Measurements from ENCODE around the gene RIOX2.

RIOX2 gene

DNA sequence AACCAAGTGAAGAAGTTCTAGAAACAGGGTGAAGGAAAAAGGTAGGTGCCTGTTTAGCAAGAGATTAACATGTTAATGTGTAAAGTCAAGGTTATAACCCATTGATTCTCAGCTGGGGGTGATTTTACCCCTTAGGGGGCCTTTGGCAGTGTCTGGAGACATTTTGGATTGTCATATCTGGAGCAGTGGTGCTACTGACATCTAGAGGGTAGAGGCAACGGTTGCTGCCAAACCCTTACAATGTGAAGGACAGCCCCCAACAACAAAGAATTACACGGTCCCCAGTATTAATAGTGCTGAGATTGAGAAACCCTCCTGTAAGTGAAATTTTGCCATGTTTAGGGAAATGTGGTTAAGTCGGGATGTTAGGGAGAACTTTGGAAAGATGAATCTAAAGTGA, 75.7 kb downstream of the RIOX2 start:
- WGBS (ENCODE audit: insufficient coverage) = 100% methylated on average over 1 of the region's 3 CpGs
- CTCF ChIA-PET = no interaction called here
- H3K27me3 ChIP-seq (replicated peaks in 2 of 5; ENCODE audit: control insufficient read depth in 4 of 5, insufficient read depth in 5 of 5, low read length in 4 of 5) = no peaks in the 10 kb centered on the region
- no peak for DNase-seq
- H3K9me3 ChIP-seq (ENCODE audit: control extremely low read depth in 1 of 5, control insufficient read depth in 4 of 5, insufficient read depth in 2 of 5, low read depth in 1 of 5, low read length in 4 of 5) = no peaks in the 10 kb centered on the region
- H3K27ac ChIP-seq (ENCODE audit: insufficient read depth in 1 of 2, low read depth in 1 of 2, low read length in 2 of 2, poor library complexity in 1 of 2, severe bottlenecking in 2 of 2) = no peak overlapping the region
- POLR2A ChIA-PET = no interaction called here
- H3K4me1 ChIP-seq (ENCODE audit: control extremely low read depth in 1 of 4, control insufficient read depth in 4 of 4, insufficient read depth in 4 of 4, low read length in 3 of 4) = no peaks in the 10 kb centered on the region
- no peak overlapping the region for H3K4me3 ChIP-seq (ENCODE audit: control insufficient read depth in 1 of 7, extremely low read depth in 1 of 7, insufficient read depth in 4 of 7, low read depth in 2 of 7, low read length in 6 of 7)
- no peaks in the 10 kb centered on the region for H3K36me3 ChIP-seq (ENCODE audit: control insufficient read depth in 4 of 4, insufficient read depth in 4 of 4, low read length in 3 of 4)

DNA sequence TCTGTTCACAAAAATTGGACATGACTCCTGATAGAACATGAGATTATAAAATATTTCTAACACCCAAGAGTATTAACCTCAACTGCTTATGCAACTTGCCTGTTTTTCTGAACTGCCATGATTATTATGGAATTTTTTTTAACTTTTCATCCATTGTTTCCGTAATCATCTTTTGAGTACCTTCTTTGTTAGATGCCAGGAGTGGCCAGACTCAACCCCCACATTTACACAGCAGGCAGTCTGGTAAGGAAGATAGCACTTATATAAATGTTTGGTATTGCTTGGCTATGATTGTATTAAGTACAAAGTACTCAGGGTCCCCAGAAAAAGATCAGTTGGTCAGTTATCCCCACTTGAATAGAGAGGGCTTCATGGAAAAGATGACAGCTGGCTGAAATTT, 76.1 kb downstream of the RIOX2 start:
- Histone ChIP-seq H3K4me3 (ENCODE audit: control insufficient read depth in 1 of 7, extremely low read depth in 1 of 7, insufficient read depth in 4 of 7, low read depth in 2 of 7, low read length in 6 of 7) (no peak overlapping the region), H3K27ac (ENCODE audit: insufficient read depth in 1 of 2, low read depth in 1 of 2, low read length in 2 of 2, poor library complexity in 1 of 2, severe bottlenecking in 2 of 2) (no peak overlapping the region), H3K36me3 (ENCODE audit: control insufficient read depth in 4 of 4, insufficient read depth in 4 of 4, low read length in 3 of 4) (no peaks in the 10 kb centered on the region), H3K9me3 (ENCODE audit: control extremely low read depth in 1 of 5, control insufficient read depth in 4 of 5, insufficient read depth in 2 of 5, low read depth in 1 of 5, low read length in 4 of 5) (no peaks in the 10 kb centered on the region), H3K27me3 (replicated peaks in 2 of 5; ENCODE audit: control insufficient read depth in 4 of 5, insufficient read depth in 5 of 5, low read length in 4 of 5) (no peaks in the 10 kb centered on the region), H3K4me1 (ENCODE audit: control extremely low read depth in 1 of 4, control insufficient read depth in 4 of 4, insufficient read depth in 4 of 4, low read length in 3 of 4) (no peaks in the 10 kb centered on the region)
- no peak for DNase-seq
- CTCF ChIA-PET = no interaction called here
- no CpG with 5 or more reads among the region's 1 CpG for WGBS (ENCODE audit: insufficient coverage)
- POLR2A ChIA-PET = no interaction called here

DNA sequence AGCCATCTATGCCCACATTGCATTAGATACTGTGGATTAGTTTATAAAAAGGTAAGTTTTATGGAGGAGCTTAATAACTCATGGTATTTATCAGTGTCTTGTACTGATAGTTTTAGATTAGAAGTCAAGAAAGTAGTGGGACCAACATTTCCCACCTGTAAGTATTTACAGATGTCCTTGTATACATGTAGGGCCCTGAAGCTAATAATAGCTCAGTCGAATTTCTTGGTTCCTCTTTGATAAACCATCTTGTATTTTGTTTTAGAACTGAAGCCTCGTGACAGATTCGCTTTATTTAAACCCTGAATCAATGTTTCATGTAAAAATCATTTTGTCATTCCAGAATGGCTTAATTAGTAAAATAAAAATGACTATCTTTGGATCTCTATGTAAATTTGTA, 77.0 kb downstream of the RIOX2 start:
- H3K36me3 ChIP-seq (ENCODE audit: control insufficient read depth in 4 of 4, insufficient read depth in 4 of 4, low read length in 3 of 4) = no peaks in the 10 kb centered on the region
- no peak overlapping the region for H3K4me3 ChIP-seq (ENCODE audit: control insufficient read depth in 1 of 7, extremely low read depth in 1 of 7, insufficient read depth in 4 of 7, low read depth in 2 of 7, low read length in 6 of 7)
- no peaks in the 10 kb centered on the region for H3K27me3 ChIP-seq (replicated peaks in 2 of 5; ENCODE audit: control insufficient read depth in 4 of 5, insufficient read depth in 5 of 5, low read length in 4 of 5)
- H3K9me3 ChIP-seq (ENCODE audit: control extremely low read depth in 1 of 5, control insufficient read depth in 4 of 5, insufficient read depth in 2 of 5, low read depth in 1 of 5, low read length in 4 of 5) = no peaks in the 10 kb centered on the region
- CTCF ChIA-PET = interaction anchor here (1.5 kb wide), 1 partner anchor 8 kb away, joined by 3 read pairs; no protein-coding TSS in a partner anchor
- POLR2A ChIA-PET = no interaction called here
- DNase-seq = no peak
- H3K4me1 ChIP-seq (ENCODE audit: control extremely low read depth in 1 of 4, control insufficient read depth in 4 of 4, insufficient read depth in 4 of 4, low read length in 3 of 4) = no peaks in the 10 kb centered on the region
- no peak overlapping the region for H3K27ac ChIP-seq (ENCODE audit: insufficient read depth in 1 of 2, low read depth in 1 of 2, low read length in 2 of 2, poor library complexity in 1 of 2, severe bottlenecking in 2 of 2)
- 60% methylated on average over 1 of the region's 3 CpGs for WGBS (ENCODE audit: insufficient coverage)

DNA sequence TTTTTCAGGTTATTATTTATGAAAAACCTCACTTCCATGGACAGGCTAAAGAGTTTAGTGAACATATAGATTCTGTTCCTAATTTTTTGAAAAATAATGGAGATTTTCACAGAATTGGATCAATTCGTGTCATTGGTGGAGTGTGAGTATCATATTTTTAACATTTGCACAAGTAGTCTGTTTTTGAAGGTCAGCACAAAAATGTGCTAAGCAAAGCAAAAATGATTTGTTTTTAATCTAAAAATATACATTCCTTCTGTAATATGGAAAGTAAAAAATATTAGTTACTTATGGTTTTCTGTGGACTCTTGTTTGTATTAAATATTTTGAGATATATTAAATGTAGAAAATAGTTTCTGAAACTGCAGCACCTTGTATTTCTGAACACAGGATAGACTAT, 79.4 kb downstream of the RIOX2 start:
- 100% methylated on average over 1 of the region's 1 CpG for WGBS (ENCODE audit: insufficient coverage)
- ChIA-PET CTCF (no interaction called here), POLR2A (no interaction called here)
- no peak overlapping the region for H3K4me3 ChIP-seq (ENCODE audit: control insufficient read depth in 1 of 7, extremely low read depth in 1 of 7, insufficient read depth in 4 of 7, low read depth in 2 of 7, low read length in 6 of 7)
- no peaks in the 10 kb centered on the region for H3K27me3 ChIP-seq (replicated peaks in 2 of 5; ENCODE audit: control insufficient read depth in 4 of 5, insufficient read depth in 5 of 5, low read length in 4 of 5)
- peaks cover 0 to 2% (median 0%) of the 10 kb centered on the region in 4 experiments for H3K36me3 ChIP-seq (ENCODE audit: control insufficient read depth in 4 of 4, insufficient read depth in 4 of 4, low read length in 3 of 4)
- no peak for DNase-seq
- H3K9me3 ChIP-seq (ENCODE audit: control extremely low read depth in 1 of 5, control insufficient read depth in 4 of 5, insufficient read depth in 2 of 5, low read depth in 1 of 5, low read length in 4 of 5) = no peaks in the 10 kb centered on the region
- H3K4me1 ChIP-seq (ENCODE audit: control extremely low read depth in 1 of 4, control insufficient read depth in 4 of 4, insufficient read depth in 4 of 4, low read length in 3 of 4) = no peaks in the 10 kb centered on the region
- H3K27ac ChIP-seq (ENCODE audit: insufficient read depth in 1 of 2, low read depth in 1 of 2, low read length in 2 of 2, poor library complexity in 1 of 2, severe bottlenecking in 2 of 2) = no peak overlapping the region
